ENCODE measurements around the gene AKAP14. TPM values are rescaled to one million over a fixed set of nuclear protein-coding genes. Genes with fewer than 3 reads are reported as not detected.
"Not testable (repeated sequence)": the region's sequence is repeated elsewhere in the genome, so short reads cannot be mapped to it uniquely, and the experiment has no call there.

Gene AKAP14
- total RNA-seq, 2 experiments from 2014 or later = not detected

- Mint-ChIP-seq H3K27ac (no peak overlapping the region), H3K9me3 (no peaks in the 10 kb centered on the region), H3K4me3 (no peak overlapping the region), H3K4me1 (ENCODE audit: low read depth) (no peaks in the 10 kb centered on the region), H3K27me3 (no peaks in the 10 kb centered on the region), H3K36me3 (ENCODE audit: low read depth) (no peaks in the 10 kb centered on the region)
- ATAC-seq (no peak), DNase-seq (no peak)
- intact Hi-C loops (cut with micrococcal nuclease) = no loop called here
- no peak for TF ChIP-seq CTCF (IDR thresholded peaks at IDR 0.05)
- CTCF ChIA-PET = interaction anchor here (1.4 to 2.3 kb wide), 2 partner anchors 11 to 21 kb away, joined by 3 to 8 read pairs; no protein-coding TSS in a partner anchor
- POLR2A ChIA-PET = no interaction called here
Measured at GRCh38 chrX:119899125-119899524, 3.4 kb downstream of the AKAP14 start.

DNA sequence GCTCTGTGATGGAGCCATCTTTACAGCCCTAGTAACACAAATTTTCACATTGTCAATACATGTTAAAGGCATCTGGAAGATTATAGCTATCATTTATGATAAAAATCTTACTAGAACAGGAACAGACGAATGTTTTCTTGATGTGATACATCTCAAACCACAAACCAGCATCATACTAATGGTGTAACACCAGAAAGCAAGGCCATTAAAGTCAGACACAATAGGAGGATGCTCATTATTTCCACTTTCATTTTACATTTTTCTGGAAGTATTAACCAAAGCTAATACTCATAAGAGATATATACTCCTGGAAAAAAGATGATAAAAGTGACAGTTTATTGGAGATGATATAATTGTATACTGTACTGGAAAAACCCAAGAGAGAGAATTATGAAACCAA is 5.3 kb downstream of the AKAP14 start:
- H3K4me3 Mint-ChIP-seq = no peak overlapping the region
- H3K36me3 Mint-ChIP-seq (ENCODE audit: low read depth) = no peaks in the 10 kb centered on the region
- no peak for DNase-seq
- ATAC-seq = no peak
- no peak overlapping the region for H3K27ac Mint-ChIP-seq
- ChIA-PET POLR2A (interaction anchor here (1.1 kb wide), 1 partner anchor 42 kb away, joined by 5 read pairs; no protein-coding TSS in a partner anchor), CTCF (interaction anchor here (2.3 kb wide), 1 partner anchor 12 kb away, joined by 8 read pairs; no protein-coding TSS in a partner anchor)
- H3K9me3 Mint-ChIP-seq = no peaks in the 10 kb centered on the region
- H3K27me3 Mint-ChIP-seq = no peaks in the 10 kb centered on the region
- intact Hi-C loops (cut with micrococcal nuclease) = no loop called here
- TF ChIP-seq CTCF (IDR thresholded peaks at IDR 0.05) = no peak
- no peaks in the 10 kb centered on the region for H3K4me1 Mint-ChIP-seq (ENCODE audit: low read depth)

DNA sequence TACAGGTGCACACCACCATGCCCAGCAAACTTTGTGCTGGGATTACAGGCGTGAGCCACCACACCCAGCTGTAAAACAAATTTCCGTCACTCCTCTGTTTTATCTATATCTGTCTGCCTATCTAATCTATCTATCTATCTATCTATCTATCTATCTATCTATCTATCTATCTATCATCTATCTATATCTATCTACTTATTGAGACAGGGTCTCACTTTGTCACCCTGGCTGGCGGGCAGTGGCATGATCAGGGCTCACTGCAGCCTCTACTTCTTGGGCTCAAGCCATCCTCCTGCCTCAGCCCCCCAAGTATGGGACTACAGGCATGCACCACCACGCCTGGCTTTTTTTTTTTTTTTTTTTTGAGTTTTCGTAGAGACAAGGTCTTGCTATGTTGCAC is 20.6 kb downstream of the AKAP14 start:
- Mint-ChIP-seq H3K4me3 (no peak overlapping the region), H3K4me1 (ENCODE audit: low read depth) (no peaks in the 10 kb centered on the region), H3K27ac (no peak overlapping the region), H3K9me3 (no peaks in the 10 kb centered on the region), H3K36me3 (ENCODE audit: low read depth) (peaks cover 1% of the 10 kb centered on the region), H3K27me3 (no peaks in the 10 kb centered on the region)
- DNase-seq (no peak), ATAC-seq (no peak)
- ChIA-PET POLR2A (no interaction called here), CTCF (no interaction called here)
- TF ChIP-seq CTCF (IDR thresholded peaks at IDR 0.05) = no peak
- intact Hi-C loops (cut with micrococcal nuclease) = no loop called here

GRCh38 chrX:119917877-119918276 is 22.2 kb downstream of the AKAP14 start:
- TF ChIP-seq CTCF (IDR thresholded peaks at IDR 0.05) = no peak
- no peak overlapping the region for H3K4me3 Mint-ChIP-seq
- H3K9me3 Mint-ChIP-seq = no peaks in the 10 kb centered on the region
- peaks cover 1% of the 10 kb centered on the region for H3K36me3 Mint-ChIP-seq (ENCODE audit: low read depth)
- no peak overlapping the region for H3K27ac Mint-ChIP-seq
- H3K27me3 Mint-ChIP-seq = no peaks in the 10 kb centered on the region
- H3K4me1 Mint-ChIP-seq (ENCODE audit: low read depth) = no peaks in the 10 kb centered on the region
- ATAC-seq (no peak), DNase-seq (no peak)
- POLR2A ChIA-PET = no interaction called here
- CTCF ChIA-PET = no interaction called here
- intact Hi-C loops (cut with micrococcal nuclease) = no loop called here

DNA sequence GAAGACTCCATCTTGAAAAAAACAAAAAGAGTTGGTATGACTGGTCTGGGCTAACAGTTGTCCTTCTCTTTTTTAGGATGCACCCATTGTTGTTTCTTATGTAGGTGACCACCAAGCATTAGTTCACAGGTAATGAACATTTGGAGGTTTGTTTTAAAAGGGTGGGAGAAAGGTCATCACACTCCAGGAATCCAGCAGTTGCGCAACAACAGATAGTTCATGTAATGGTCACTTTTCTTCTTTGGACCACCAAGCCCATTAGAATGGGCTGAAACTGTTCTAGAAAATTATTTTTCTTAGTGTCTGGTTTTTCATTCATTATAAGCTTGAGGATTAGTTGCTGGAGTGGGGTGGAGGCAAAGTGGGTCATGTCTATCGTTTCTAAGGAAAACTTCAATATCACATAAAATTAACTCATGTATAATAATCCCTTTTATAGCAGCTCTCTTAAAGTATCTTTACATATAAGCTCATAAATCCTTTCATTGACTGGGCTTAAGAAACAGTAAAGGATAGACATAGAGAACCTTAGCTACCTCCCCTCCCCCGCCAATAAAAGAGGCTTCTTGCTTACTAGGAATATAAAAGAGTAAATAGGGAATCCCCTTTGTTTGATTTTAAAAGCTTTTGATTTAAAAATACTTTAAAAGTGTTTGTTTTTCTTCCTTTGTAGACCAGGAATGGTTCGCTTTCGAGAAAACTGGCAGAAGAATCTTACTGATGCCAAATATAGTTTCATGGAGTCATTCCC is 24.3 kb downstream of the AKAP14 start:
- ATAC-seq (no peak), DNase-seq (no peak)
- no peak for TF ChIP-seq CTCF (IDR thresholded peaks at IDR 0.05)
- POLR2A ChIA-PET = no interaction called here
- Mint-ChIP-seq H3K4me1 (ENCODE audit: low read depth) (no peaks in the 10 kb centered on the region), H3K36me3 (ENCODE audit: low read depth) (peaks cover 1% of the 10 kb centered on the region), H3K4me3 (no peak overlapping the region), H3K27ac (no peak overlapping the region), H3K9me3 (no peaks in the 10 kb centered on the region), H3K27me3 (no peaks in the 10 kb centered on the region)
- intact Hi-C loops (cut with micrococcal nuclease) = no loop called here
- CTCF ChIA-PET = interaction anchor here (1.4 kb wide), 1 partner anchor 21 kb away, joined by 3 read pairs; no protein-coding TSS in a partner anchor

DNA sequence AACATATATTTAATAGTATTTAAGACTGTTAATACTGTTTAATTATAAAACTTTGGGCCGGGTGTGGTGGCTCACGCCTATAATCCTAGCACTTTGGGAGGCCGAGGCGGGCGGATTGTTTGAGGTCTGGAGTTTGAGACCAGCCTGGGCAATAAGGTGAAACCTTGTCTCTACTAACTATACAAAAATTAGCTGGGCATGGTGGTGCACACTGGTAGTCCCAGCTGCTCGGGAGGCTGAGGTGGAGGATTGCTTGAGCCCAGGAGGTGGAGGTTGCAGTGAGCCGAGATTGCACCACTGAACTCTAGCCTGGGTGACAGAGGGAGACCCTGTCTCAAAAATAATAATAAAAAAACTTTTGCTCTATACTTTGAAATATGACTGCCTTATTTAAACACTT is 26.7 kb downstream of the AKAP14 start:
- ATAC-seq; H3K9me3 Mint-ChIP-seq; H3K36me3 Mint-ChIP-seq (ENCODE audit: low read depth); H3K27me3 Mint-ChIP-seq; DNase-seq; POLR2A ChIA-PET; H3K4me3 Mint-ChIP-seq; intact Hi-C loops (cut with micrococcal nuclease); CTCF ChIA-PET; H3K27ac Mint-ChIP-seq; H3K4me1 Mint-ChIP-seq (ENCODE audit: low read depth): not testable (repeated sequence)
